ENCODE data around the gene WTIP. TPM values are rescaled to one million over a fixed set of nuclear protein-coding genes. Genes with fewer than 3 reads are reported as not detected.
"Not testable (repeated sequence)": the region's sequence is repeated elsewhere in the genome, so short reads cannot be mapped to it uniquely, and the experiment has no call there.

Gene WTIP
- polyA plus RNA-seq, 3 donors, result 34.2 to 46.8 (median 37.7) TPM

- peak; percentile 68 to 80 (median 72) for DNase-seq (ENCODE audit: low read depth in 3 of 3, low spot score in 2 of 3)
Observed at GRCh38 chr19:34501339-34502320, 20.1 kb downstream of the WTIP start.

- no peak for DNase-seq (ENCODE audit: low read depth in 3 of 3, low spot score in 2 of 3)
Observed at GRCh38 chr19:34502582-34503411, 21.2 kb downstream of the WTIP start.

GRCh38 chr19:34503531-34504272, 22.1 kb downstream of the WTIP start:
- no peak for DNase-seq (ENCODE audit: low read depth in 3 of 3, low spot score in 2 of 3)

- no peak for DNase-seq (ENCODE audit: low read depth in 3 of 3, low spot score in 2 of 3)
Observed at GRCh38 chr19:34504273-34504808, 22.8 kb downstream of the WTIP start.

GRCh38 chr19:34504809-34505291, 23.3 kb downstream of the WTIP start:
- DNase-seq (ENCODE audit: low read depth in 3 of 3, low spot score in 2 of 3), result no peak

GRCh38 chr19:34505321-34506025, 23.9 kb downstream of the WTIP start:
- no peak for DNase-seq (ENCODE audit: low read depth in 3 of 3, low spot score in 2 of 3)

- DNase-seq (ENCODE audit: low read depth in 3 of 3, low spot score in 2 of 3), result no peak
Observed at GRCh38 chr19:34506026-34506370, 24.4 kb downstream of the WTIP start.

- no peak for DNase-seq (ENCODE audit: low read depth in 3 of 3, low spot score in 2 of 3)
Observed at GRCh38 chr19:34507414-34508067, 26.0 kb downstream of the WTIP start.

GRCh38 chr19:34508540-34508939, 27.0 kb downstream of the WTIP start:
- no peak for DNase-seq (ENCODE audit: low read depth in 3 of 3, low spot score in 2 of 3)

GRCh38 chr19:34510904-34511303, 29.3 kb downstream of the WTIP start:
- DNase-seq (ENCODE audit: low read depth in 3 of 3, low spot score in 2 of 3), result not testable (repeated sequence)

GRCh38 chr19:34512254-34512822, 30.8 kb downstream of the WTIP start:
- DNase-seq (ENCODE audit: low read depth in 3 of 3, low spot score in 2 of 3), result no peak

GRCh38 chr19:34513767-34514166, 32.2 kb downstream of the WTIP start:
- no peak for DNase-seq (ENCODE audit: low read depth in 3 of 3, low spot score in 2 of 3)

- DNase-seq (ENCODE audit: low read depth in 3 of 3, low spot score in 2 of 3), result no peak
Observed at GRCh38 chr19:34519602-34520001, 38.0 kb downstream of the WTIP start.

GRCh38 chr19:34523408-34523807, 41.9 kb downstream of the WTIP start:
- DNase-seq (ENCODE audit: low read depth in 3 of 3, low spot score in 2 of 3), result no peak

GRCh38 chr19:34525001-34525400, 43.4 kb downstream of the WTIP start:
- no peak for DNase-seq (ENCODE audit: low read depth in 3 of 3, low spot score in 2 of 3)

GRCh38 chr19:34534206-34534605, 52.6 kb downstream of the WTIP start:
- no peak for DNase-seq (ENCODE audit: low read depth in 3 of 3, low spot score in 2 of 3)

- DNase-seq (ENCODE audit: low read depth in 3 of 3, low spot score in 2 of 3), result no peak
Observed at GRCh38 chr19:34539396-34539795, 57.8 kb downstream of the WTIP start.

- DNase-seq (ENCODE audit: low read depth in 3 of 3, low spot score in 2 of 3), result no peak
Observed at GRCh38 chr19:34540811-34541557, 59.4 kb downstream of the WTIP start.
